Measurements from ENCODE around the gene LRRC23.

DNA sequence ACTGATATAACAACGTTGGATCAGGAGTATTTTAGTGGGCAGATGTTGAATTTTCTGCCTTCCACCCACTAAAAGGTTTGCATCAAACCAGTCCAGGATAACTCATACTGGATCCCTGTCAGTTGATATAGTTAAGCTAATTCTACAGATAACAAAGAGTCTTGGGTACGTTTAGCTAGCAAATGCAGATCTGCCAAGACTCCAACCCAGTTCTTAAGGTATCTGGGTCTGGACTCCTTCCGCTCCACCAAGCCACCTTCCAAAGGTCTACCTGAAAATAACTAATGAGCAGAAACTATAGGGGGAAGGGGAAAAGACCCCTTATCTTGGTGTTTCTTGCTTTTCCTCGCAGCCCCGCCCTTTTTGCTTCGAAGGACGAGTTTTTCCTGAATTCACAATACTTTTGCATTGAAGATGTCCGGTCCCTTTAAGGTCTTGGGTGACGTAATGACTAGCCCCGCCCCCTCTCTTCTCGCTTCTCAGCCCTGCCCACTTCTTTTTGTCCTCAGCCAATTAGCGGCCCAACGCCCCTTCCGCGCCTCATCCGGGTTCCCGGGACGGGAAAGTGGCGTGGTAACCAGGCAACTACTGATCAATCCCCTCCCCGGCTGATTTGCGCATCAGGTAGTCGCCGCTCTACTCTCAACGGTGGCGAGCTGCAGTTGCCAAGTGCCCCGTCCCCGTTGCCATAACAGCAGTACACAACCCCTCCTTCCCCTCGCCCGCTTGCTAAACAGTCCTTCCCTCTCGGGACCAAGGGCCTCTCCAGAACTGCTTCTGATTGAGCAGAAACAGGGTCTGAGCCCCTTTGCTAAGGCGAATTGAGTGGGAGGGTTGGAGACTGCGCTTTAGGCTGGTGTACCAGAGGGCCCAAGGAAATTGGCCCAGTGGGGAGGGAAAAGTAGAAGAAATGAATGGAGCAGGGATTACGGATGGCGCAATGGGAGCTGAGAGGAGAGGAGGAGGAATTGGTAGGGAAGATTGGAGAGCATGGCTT is at the start of gene LRRC23:
- TF ChIP-seq, protein P1, sequence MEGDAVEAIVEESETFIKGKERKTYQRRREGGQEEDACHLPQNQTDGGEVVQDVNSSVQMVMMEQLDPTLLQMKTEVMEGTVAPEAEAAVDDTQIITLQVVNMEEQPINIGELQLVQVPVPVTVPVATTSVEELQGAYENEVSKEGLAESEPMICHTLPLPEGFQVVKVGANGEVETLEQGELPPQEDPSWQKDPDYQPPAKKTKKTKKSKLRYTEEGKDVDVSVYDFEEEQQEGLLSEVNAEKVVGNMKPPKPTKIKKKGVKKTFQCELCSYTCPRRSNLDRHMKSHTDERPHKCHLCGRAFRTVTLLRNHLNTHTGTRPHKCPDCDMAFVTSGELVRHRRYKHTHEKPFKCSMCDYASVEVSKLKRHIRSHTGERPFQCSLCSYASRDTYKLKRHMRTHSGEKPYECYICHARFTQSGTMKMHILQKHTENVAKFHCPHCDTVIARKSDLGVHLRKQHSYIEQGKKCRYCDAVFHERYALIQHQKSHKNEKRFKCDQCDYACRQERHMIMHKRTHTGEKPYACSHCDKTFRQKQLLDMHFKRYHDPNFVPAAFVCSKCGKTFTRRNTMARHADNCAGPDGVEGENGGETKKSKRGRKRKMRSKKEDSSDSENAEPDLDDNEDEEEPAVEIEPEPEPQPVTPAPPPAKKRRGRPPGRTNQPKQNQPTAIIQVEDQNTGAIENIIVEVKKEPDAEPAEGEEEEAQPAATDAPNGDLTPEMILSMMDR (conservative IDR thresholded peaks at IDR 0.05; ENCODE audit: low read depth, low read length) = no peak
- no peak for TF ChIP-seq EZH2phosphoT487 (IDR thresholded peaks at IDR 0.05; ENCODE audit: borderline replicate concordance, low read length)

Data from PC-3 (cell line).